ENCODE data around the gene SGMS1. TPM values are rescaled to one million over a fixed set of nuclear protein-coding genes. Genes with fewer than 3 reads are reported as not detected.
A peak's percentile ranks its signal among the peaks of the same experiment; 100 is the strongest.

Gene SGMS1
- total RNA-seq, 1 donor from 2014 or later: 18.6 TPM

- Mint-ChIP-seq H3K27me3 (ENCODE audit: insufficient read depth) (no peaks in the 10 kb centered on the region), H3K9me3 (no peaks in the 10 kb centered on the region), H3K4me1 (ENCODE audit: low read depth) (peaks cover 72% of the 10 kb centered on the region), H3K4me3 (peak overlapping the region; percentile 41), H3K36me3 (ENCODE audit: low read depth) (peaks cover 12% of the 10 kb centered on the region), H3K27ac (no peak overlapping the region)
- no peak for DNase-seq (ENCODE audit: low spot score)
- intact Hi-C loops (cut with micrococcal nuclease): loop anchor here (5.0 kb wide), 2 partner anchors 90 to 140 kb away; no protein-coding TSS in a partner anchor
Observed at GRCh38 chr10:50416881-50417280, 206.9 kb downstream of the SGMS1 start.

- peaks cover 72% of the 10 kb centered on the region for H3K4me1 Mint-ChIP-seq (ENCODE audit: low read depth)
- no peak overlapping the region for H3K27ac Mint-ChIP-seq
- intact Hi-C loops (cut with micrococcal nuclease): loop anchor here (5.0 kb wide), 2 partner anchors 89 to 139 kb away; no protein-coding TSS in a partner anchor
- H3K4me3 Mint-ChIP-seq: no peak overlapping the region
- H3K9me3 Mint-ChIP-seq: no peaks in the 10 kb centered on the region
- H3K36me3 Mint-ChIP-seq (ENCODE audit: low read depth): peaks cover 12% of the 10 kb centered on the region
- no peaks in the 10 kb centered on the region for H3K27me3 Mint-ChIP-seq (ENCODE audit: insufficient read depth)
- DNase-seq (ENCODE audit: low spot score): no peak
Observed at GRCh38 chr10:50416181-50416824, 207.5 kb downstream of the SGMS1 start.

GRCh38 chr10:50415292-50415691 is 208.5 kb downstream of the SGMS1 start:
- Mint-ChIP-seq H3K27me3 (ENCODE audit: insufficient read depth) (no peaks in the 10 kb centered on the region), H3K36me3 (ENCODE audit: low read depth) (peaks cover 12% of the 10 kb centered on the region), H3K27ac (no peak overlapping the region), H3K9me3 (no peaks in the 10 kb centered on the region), H3K4me3 (no peak overlapping the region), H3K4me1 (ENCODE audit: low read depth) (peaks cover 68% of the 10 kb centered on the region)
- no peak for DNase-seq (ENCODE audit: low spot score)
- intact Hi-C loops (cut with micrococcal nuclease): loop anchor here (5.0 kb wide), 2 partner anchors 88 to 138 kb away; no protein-coding TSS in a partner anchor

- peaks cover 13% of the 10 kb centered on the region for H3K36me3 Mint-ChIP-seq (ENCODE audit: low read depth)
- H3K4me1 Mint-ChIP-seq (ENCODE audit: low read depth): peaks cover 45% of the 10 kb centered on the region
- H3K9me3 Mint-ChIP-seq: peaks cover 5% of the 10 kb centered on the region
- intact Hi-C loops (cut with micrococcal nuclease): no loop called here
- no peaks in the 10 kb centered on the region for H3K27me3 Mint-ChIP-seq (ENCODE audit: insufficient read depth)
- no peak for DNase-seq (ENCODE audit: low spot score)
- no peak overlapping the region for H3K4me3 Mint-ChIP-seq
- peak overlapping the region; percentile 37 for H3K27ac Mint-ChIP-seq
Observed at GRCh38 chr10:50410066-50410811, 213.5 kb downstream of the SGMS1 start.

GRCh38 chr10:50407076-50407801 is 216.5 kb downstream of the SGMS1 start:
- Mint-ChIP-seq H3K27me3 (ENCODE audit: insufficient read depth) (no peaks in the 10 kb centered on the region), H3K9me3 (peaks cover 5% of the 10 kb centered on the region), H3K36me3 (ENCODE audit: low read depth) (peaks cover 13% of the 10 kb centered on the region), H3K27ac (no peak overlapping the region), H3K4me1 (ENCODE audit: low read depth) (peaks cover 33% of the 10 kb centered on the region), H3K4me3 (no peak overlapping the region)
- no peak for DNase-seq (ENCODE audit: low spot score)
- intact Hi-C loops (cut with micrococcal nuclease): no loop called here

GRCh38 chr10:50406457-50407070 is 217.2 kb downstream of the SGMS1 start:
- Mint-ChIP-seq H3K9me3 (peaks cover 5% of the 10 kb centered on the region), H3K27ac (no peak overlapping the region), H3K27me3 (ENCODE audit: insufficient read depth) (no peaks in the 10 kb centered on the region), H3K4me1 (ENCODE audit: low read depth) (peaks cover 26% of the 10 kb centered on the region), H3K4me3 (no peak overlapping the region), H3K36me3 (ENCODE audit: low read depth) (peaks cover 12% of the 10 kb centered on the region)
- intact Hi-C loops (cut with micrococcal nuclease): no loop called here
- no peak for DNase-seq (ENCODE audit: low spot score)

- peaks cover 12% of the 10 kb centered on the region for H3K36me3 Mint-ChIP-seq (ENCODE audit: low read depth)
- peaks cover 21% of the 10 kb centered on the region for H3K4me1 Mint-ChIP-seq (ENCODE audit: low read depth)
- peaks cover 5% of the 10 kb centered on the region for H3K9me3 Mint-ChIP-seq
- H3K27me3 Mint-ChIP-seq (ENCODE audit: insufficient read depth): no peaks in the 10 kb centered on the region
- no peak for DNase-seq (ENCODE audit: low spot score)
- intact Hi-C loops (cut with micrococcal nuclease): no loop called here
- H3K27ac Mint-ChIP-seq: no peak overlapping the region
- no peak overlapping the region for H3K4me3 Mint-ChIP-seq
Observed at GRCh38 chr10:50405723-50406122, 218.0 kb downstream of the SGMS1 start.

- intact Hi-C loops (cut with micrococcal nuclease): no loop called here
- no peak for DNase-seq (ENCODE audit: low spot score)
- Mint-ChIP-seq H3K27ac (no peak overlapping the region), H3K36me3 (ENCODE audit: low read depth) (peaks cover 8% of the 10 kb centered on the region), H3K4me1 (ENCODE audit: low read depth) (peaks cover 7% of the 10 kb centered on the region), H3K4me3 (no peak overlapping the region), H3K9me3 (peaks cover 5% of the 10 kb centered on the region), H3K27me3 (ENCODE audit: insufficient read depth) (no peaks in the 10 kb centered on the region)
Observed at GRCh38 chr10:50404021-50404773, 219.6 kb downstream of the SGMS1 start.

- H3K9me3 Mint-ChIP-seq: peaks cover 5% of the 10 kb centered on the region
- peaks cover 11% of the 10 kb centered on the region for H3K4me1 Mint-ChIP-seq (ENCODE audit: low read depth)
- H3K4me3 Mint-ChIP-seq: no peak overlapping the region
- H3K27me3 Mint-ChIP-seq (ENCODE audit: insufficient read depth): no peaks in the 10 kb centered on the region
- peaks cover 8% of the 10 kb centered on the region for H3K36me3 Mint-ChIP-seq (ENCODE audit: low read depth)
- no peak overlapping the region for H3K27ac Mint-ChIP-seq
- intact Hi-C loops (cut with micrococcal nuclease): no loop called here
- no peak for DNase-seq (ENCODE audit: low spot score)
Observed at GRCh38 chr10:50403074-50403473, 220.7 kb downstream of the SGMS1 start.

GRCh38 chr10:50402466-50402865 is 221.3 kb downstream of the SGMS1 start:
- Mint-ChIP-seq H3K9me3 (peaks cover 5% of the 10 kb centered on the region), H3K4me1 (ENCODE audit: low read depth) (peaks cover 16% of the 10 kb centered on the region), H3K4me3 (no peak overlapping the region), H3K27me3 (ENCODE audit: insufficient read depth) (no peaks in the 10 kb centered on the region), H3K27ac (no peak overlapping the region), H3K36me3 (ENCODE audit: low read depth) (peaks cover 8% of the 10 kb centered on the region)
- intact Hi-C loops (cut with micrococcal nuclease): no loop called here
- no peak for DNase-seq (ENCODE audit: low spot score)

- no peaks in the 10 kb centered on the region for H3K9me3 Mint-ChIP-seq
- H3K27ac Mint-ChIP-seq: no peak overlapping the region
- no peak overlapping the region for H3K4me3 Mint-ChIP-seq
- H3K4me1 Mint-ChIP-seq (ENCODE audit: low read depth): peaks cover 26% of the 10 kb centered on the region
- intact Hi-C loops (cut with micrococcal nuclease): no loop called here
- no peak for DNase-seq (ENCODE audit: low spot score)
- peaks cover 5% of the 10 kb centered on the region for H3K36me3 Mint-ChIP-seq (ENCODE audit: low read depth)
- H3K27me3 Mint-ChIP-seq (ENCODE audit: insufficient read depth): peaks cover 1% of the 10 kb centered on the region
Observed at GRCh38 chr10:50400694-50401093, 223.1 kb downstream of the SGMS1 start.

GRCh38 chr10:50398823-50399222 is 224.9 kb downstream of the SGMS1 start:
- Mint-ChIP-seq H3K4me1 (ENCODE audit: low read depth) (peaks cover 36% of the 10 kb centered on the region), H3K27ac (no peak overlapping the region), H3K9me3 (no peaks in the 10 kb centered on the region), H3K36me3 (ENCODE audit: low read depth) (peaks cover 5% of the 10 kb centered on the region), H3K4me3 (no peak overlapping the region), H3K27me3 (ENCODE audit: insufficient read depth) (peaks cover 1% of the 10 kb centered on the region)
- no peak for DNase-seq (ENCODE audit: low spot score)
- intact Hi-C loops (cut with micrococcal nuclease): loop anchor here (5.0 kb wide), 1 partner anchor 137 kb away; no protein-coding TSS in a partner anchor

Data from activated T-helper 1 cell treated with anti-CD3 and anti-CD28 coated beads, Interleukin-12 subunit alpha, Interleukin-12 subunit beta, Interleukin-2, Interleukin-4 antibody, amounts not matched to agents 30 ng/mL and 10 ng/mL and 1 ng/mL, durations not matched to agents 14 hours and 24 hours and 36 hours (primary cell).